Astrocyte (in vitro differentiated cells and primary cell): ENCODE results near the gene ACACA. TPM values are rescaled to one million over a fixed set of nuclear protein-coding genes. Genes with fewer than 3 reads are reported as not detected.

Experiments used
- DNase-seq: peaks from one replicate; pipeline ENCODE4 v3.0.0-alpha.2; 2010; ENCODE audit warnings: low read depth
- FAIRE-seq: peaks from 2 replicates; lab custom pipeline; 2011; peaks lifted over from hg19 to GRCh38; lab: Jason Lieb, UNC
- H2AFZ ChIP-seq: 2 replicates; pipeline ENCODE4 v1.6.0; 2012; ENCODE audit warnings: low read depth, low read length, inconsistent platforms
- H3K27ac ChIP-seq: 2 replicates; pipeline ENCODE4 v1.5.1; 2011; ENCODE audit warnings: low read depth, low read length, inconsistent platforms
- H3K27me3 ChIP-seq: 2 replicates; pipeline ENCODE4 v1.6.0; 2011; ENCODE audit warnings: low read length, inconsistent platforms; ENCODE audit not compliant: insufficient read depth
- H3K36me3 ChIP-seq: 2 replicates; pipeline ENCODE4 v1.5.1; 2011; ENCODE audit warnings: low read length, inconsistent platforms; ENCODE audit not compliant: insufficient read depth
- H3K4me1 ChIP-seq: 2 replicates; pipeline ENCODE4 v1.5.1; 2011; ENCODE audit warnings: low read length, inconsistent platforms; ENCODE audit not compliant: insufficient read depth
- H3K4me2 ChIP-seq: 2 replicates; pipeline ENCODE4 v1.6.0; 2012; ENCODE audit warnings: low read length, inconsistent platforms
- H3K4me3 ChIP-seq: 2 replicates; pipeline ENCODE4 v1.5.1; 2011; ENCODE audit warnings: low read depth, mild to moderate bottlenecking, low read length, inconsistent platforms; ENCODE audit not compliant: insufficient read depth
- H3K79me2 ChIP-seq: 2 replicates; pipeline ENCODE4 v1.6.0; 2012; ENCODE audit warnings: mild to moderate bottlenecking, low read length, inconsistent platforms; ENCODE audit not compliant: insufficient read depth
- H3K9ac ChIP-seq: 2 replicates; pipeline ENCODE4 v1.6.0; 2012; ENCODE audit warnings: mild to moderate bottlenecking, low read length, inconsistent platforms
- H3K9me3 ChIP-seq: 2 replicates; pipeline ENCODE4 v1.5.1; 2012; ENCODE audit warnings: low read depth, mild to moderate bottlenecking, low read length, inconsistent platforms; ENCODE audit not compliant: insufficient read depth
- H4K20me1 ChIP-seq: 2 replicates; pipeline ENCODE4 v1.6.0; 2012; ENCODE audit warnings: low read length, inconsistent platforms; ENCODE audit not compliant: insufficient read depth
- H3K27ac Mint-ChIP-seq: one replicate; pipeline ENCODE4 v1.8.0; 2021; ENCODE audit warnings: mild to moderate bottlenecking, mixed read lengths; ENCODE audit not compliant: unreplicated experiment
- H3K27me3 Mint-ChIP-seq: one replicate; pipeline ENCODE4 v1.8.0; 2021; ENCODE audit warnings: low read depth, mixed read lengths; ENCODE audit not compliant: unreplicated experiment
- H3K36me3 Mint-ChIP-seq: one replicate; pipeline ENCODE4 v1.8.0; 2021; ENCODE audit warnings: low read depth, mixed read lengths; ENCODE audit not compliant: unreplicated experiment
- H3K4me1 Mint-ChIP-seq: one replicate; pipeline ENCODE4 v1.8.0; 2021; ENCODE audit warnings: low read depth, mixed read lengths; ENCODE audit not compliant: unreplicated experiment
- H3K4me3 Mint-ChIP-seq: one replicate; pipeline ENCODE4 v1.8.0; 2021; ENCODE audit warnings: mild to moderate bottlenecking, moderate library complexity, mixed read lengths; ENCODE audit not compliant: unreplicated experiment
- H3K9me3 Mint-ChIP-seq: one replicate; pipeline ENCODE4 v1.8.0; 2021; ENCODE audit warnings: mild to moderate bottlenecking, mixed read lengths; ENCODE audit not compliant: unreplicated experiment
- EZH2 ChIP-seq: IDR thresholded peaks from 2 replicates; pipeline ENCODE4 v1.6.1; 2012; ENCODE audit warnings: mild to moderate bottlenecking, low read length, inconsistent platforms; ENCODE audit not compliant: insufficient read depth
- total RNA-seq: library from RNA; stranded (reverse); gene quantifications from 2 replicates; pipeline ENCODE4 v1.2.1, GENCODE V29; 2021
- TF ChIP-seq, protein P1 (sequence below): IDR thresholded peaks from 2 replicates; pipeline ENCODE4 v1.5.1; 2011; ENCODE audit warnings: low read depth, mild to moderate bottlenecking, inconsistent platforms, low read length, moderate library complexity; ENCODE audit not compliant: insufficient read depth

The ACACA gene
- total RNA-seq, 1 donor from 2014 or later: 88.3 TPM

DNA sequence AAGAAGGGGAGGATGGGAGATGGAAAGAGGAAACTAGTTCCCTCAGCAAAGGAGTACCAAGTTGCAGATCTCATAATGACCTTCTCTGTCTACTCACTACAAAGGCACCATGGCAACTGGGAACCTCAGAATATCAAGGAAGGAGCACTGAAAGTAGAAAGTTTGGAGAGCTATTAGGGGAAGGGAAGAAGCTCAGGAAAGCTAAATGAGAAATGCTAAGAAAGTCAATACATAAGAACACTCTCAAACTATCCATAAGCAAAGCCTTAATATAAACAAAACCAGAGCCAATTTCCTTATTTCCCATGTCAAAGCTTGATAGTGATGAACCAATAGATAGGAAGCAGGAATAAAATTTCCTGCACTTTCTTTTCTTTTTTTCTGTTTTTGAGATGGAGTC lies 88.8 kb downstream of the ACACA start:
- no peak for FAIRE-seq
- Histone ChIP-seq H3K4me2 (no peak overlapping the region), H3K4me1 (no peaks in the 10 kb centered on the region), H4K20me1 (peaks cover 35% of the 10 kb centered on the region), H3K9me3 (no peaks in the 10 kb centered on the region), H3K9ac (no peak overlapping the region), H3K36me3 (no peaks in the 10 kb centered on the region), H2AFZ (no peak overlapping the region), H3K4me3 (no peak overlapping the region), H3K79me2 (peaks cover 26% of the 10 kb centered on the region), H3K27ac (no peak overlapping the region), H3K27me3 (no peaks in the 10 kb centered on the region)
- DNase-seq: no peak
- no peaks in the 10 kb centered on the region for H3K27me3 Mint-ChIP-seq
- peaks cover 8% of the 10 kb centered on the region for H3K4me1 Mint-ChIP-seq
- no peak overlapping the region for H3K27ac Mint-ChIP-seq
- H3K4me3 Mint-ChIP-seq: no peak overlapping the region
- H3K36me3 Mint-ChIP-seq: peaks cover 1% of the 10 kb centered on the region
- no peaks in the 10 kb centered on the region for H3K9me3 Mint-ChIP-seq
- TF ChIP-seq, protein P1, sequence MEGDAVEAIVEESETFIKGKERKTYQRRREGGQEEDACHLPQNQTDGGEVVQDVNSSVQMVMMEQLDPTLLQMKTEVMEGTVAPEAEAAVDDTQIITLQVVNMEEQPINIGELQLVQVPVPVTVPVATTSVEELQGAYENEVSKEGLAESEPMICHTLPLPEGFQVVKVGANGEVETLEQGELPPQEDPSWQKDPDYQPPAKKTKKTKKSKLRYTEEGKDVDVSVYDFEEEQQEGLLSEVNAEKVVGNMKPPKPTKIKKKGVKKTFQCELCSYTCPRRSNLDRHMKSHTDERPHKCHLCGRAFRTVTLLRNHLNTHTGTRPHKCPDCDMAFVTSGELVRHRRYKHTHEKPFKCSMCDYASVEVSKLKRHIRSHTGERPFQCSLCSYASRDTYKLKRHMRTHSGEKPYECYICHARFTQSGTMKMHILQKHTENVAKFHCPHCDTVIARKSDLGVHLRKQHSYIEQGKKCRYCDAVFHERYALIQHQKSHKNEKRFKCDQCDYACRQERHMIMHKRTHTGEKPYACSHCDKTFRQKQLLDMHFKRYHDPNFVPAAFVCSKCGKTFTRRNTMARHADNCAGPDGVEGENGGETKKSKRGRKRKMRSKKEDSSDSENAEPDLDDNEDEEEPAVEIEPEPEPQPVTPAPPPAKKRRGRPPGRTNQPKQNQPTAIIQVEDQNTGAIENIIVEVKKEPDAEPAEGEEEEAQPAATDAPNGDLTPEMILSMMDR: no peak
- no peak for TF ChIP-seq EZH2

DNA sequence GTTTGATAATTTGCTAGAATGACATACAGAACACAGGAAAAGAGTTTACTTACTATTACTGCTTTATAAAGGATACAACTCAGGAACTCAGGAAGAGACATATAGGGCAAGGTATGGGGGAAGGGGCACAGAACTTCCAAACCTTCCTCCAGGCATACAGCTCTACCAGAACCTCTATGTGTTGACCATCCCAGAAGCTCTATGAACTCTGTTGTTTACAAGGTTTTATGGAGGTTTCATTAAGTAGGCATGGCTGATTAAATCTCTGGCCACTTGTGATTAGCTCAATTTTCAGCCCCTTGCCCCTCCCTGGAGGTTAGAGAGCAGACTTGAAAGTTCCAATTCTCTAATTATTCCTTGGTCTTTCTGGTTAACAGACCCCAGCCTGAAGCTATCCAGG lies 91.0 kb downstream of the ACACA start:
- Mint-ChIP-seq H3K36me3 (peaks cover 1% of the 10 kb centered on the region), H3K4me3 (no peak overlapping the region), H3K27me3 (no peaks in the 10 kb centered on the region), H3K9me3 (no peaks in the 10 kb centered on the region), H3K27ac (no peak overlapping the region), H3K4me1 (peaks cover 17% of the 10 kb centered on the region)
- Histone ChIP-seq H3K9ac (no peak overlapping the region), H4K20me1 (peaks cover 42% of the 10 kb centered on the region), H3K27me3 (no peaks in the 10 kb centered on the region), H3K4me1 (no peaks in the 10 kb centered on the region), H3K4me2 (no peak overlapping the region), H3K4me3 (no peak overlapping the region), H3K27ac (no peak overlapping the region), H3K36me3 (no peaks in the 10 kb centered on the region), H3K79me2 (peaks cover 20% of the 10 kb centered on the region), H3K9me3 (no peaks in the 10 kb centered on the region), H2AFZ (no peak overlapping the region)
- no peak for FAIRE-seq
- DNase-seq: no peak
- TF ChIP-seq, protein P1: no peak
- TF ChIP-seq EZH2: no peak

DNA sequence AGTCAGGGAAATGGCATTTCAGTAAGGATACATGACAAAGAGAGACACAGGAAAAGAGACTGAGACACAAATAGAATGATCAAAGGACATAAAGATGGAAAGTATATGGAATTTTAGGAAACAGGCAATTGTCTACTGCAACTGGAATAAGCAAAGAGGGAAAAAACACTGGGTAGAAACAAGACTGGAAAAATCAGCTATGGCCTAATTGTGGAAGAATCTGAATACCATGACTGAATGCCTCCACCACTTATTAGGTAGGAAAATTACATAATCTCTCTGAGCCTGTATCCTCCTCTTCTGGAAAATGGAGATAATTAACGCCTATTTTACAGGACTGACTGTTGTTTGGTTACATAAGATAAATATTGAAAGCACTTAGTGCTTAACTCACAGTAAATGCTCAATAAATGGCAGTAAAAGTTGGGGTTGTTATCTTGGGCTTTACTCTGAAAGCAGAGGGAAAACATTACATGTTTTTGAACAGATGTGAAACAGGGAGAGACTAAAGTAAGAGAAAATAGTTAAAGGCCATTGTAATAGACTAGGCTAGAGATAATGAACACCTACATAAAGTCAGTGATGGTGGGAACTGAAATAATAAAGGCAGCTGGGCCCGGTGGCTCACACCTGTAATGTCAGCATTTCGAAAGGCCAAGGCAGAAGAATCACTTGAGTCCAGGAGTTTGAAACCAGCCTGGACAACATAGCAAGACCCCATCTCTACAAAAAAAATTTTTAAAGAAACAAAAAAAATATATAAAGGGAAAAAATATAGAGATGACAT lies 94.3 kb downstream of the ACACA start:
- no peak for TF ChIP-seq EZH2
- TF ChIP-seq, protein P1: no peak
- H3K27ac Mint-ChIP-seq: no peak overlapping the region
- H3K36me3 Mint-ChIP-seq: peaks cover 1% of the 10 kb centered on the region
- Histone ChIP-seq H3K4me1 (no peaks in the 10 kb centered on the region), H3K9ac (no peak overlapping the region), H3K79me2 (peaks cover 26% of the 10 kb centered on the region), H3K36me3 (no peaks in the 10 kb centered on the region), H3K27me3 (no peaks in the 10 kb centered on the region), H3K4me2 (no peak overlapping the region), H3K4me3 (no peak overlapping the region), H3K9me3 (no peaks in the 10 kb centered on the region), H4K20me1 (peaks cover 46% of the 10 kb centered on the region), H2AFZ (no peak overlapping the region), H3K27ac (no peak overlapping the region)
- H3K4me3 Mint-ChIP-seq: no peak overlapping the region
- H3K9me3 Mint-ChIP-seq: no peaks in the 10 kb centered on the region
- no peaks in the 10 kb centered on the region for H3K27me3 Mint-ChIP-seq
- no peak for DNase-seq
- H3K4me1 Mint-ChIP-seq: peaks cover 9% of the 10 kb centered on the region
- FAIRE-seq: no peak
